Measurements from ENCODE around the gene LOC128125822.

- TF ChIP-seq POLR2A (IDR thresholded peaks at IDR 0.05; ENCODE audit: low read length) (no peak), GATA1 (IDR thresholded peaks at IDR 0.05; ENCODE audit: low read depth, low read length) (no peak)
These were observed 4.0 kb downstream of the LOC128125822 start for GRCh38 chr6:63576147-63576772.
